PC-3 (cell line): ENCODE data around the gene TSPO. TPM values are rescaled to one million over a fixed set of nuclear protein-coding genes. Genes with fewer than 3 reads are reported as not detected.

Experiments
- ATAC-seq: fragments of 200-7000 bp; cut with Tn5 transposase; 2 replicates; pipeline ENCODE4 v1.9.1; 2020; ENCODE audit warnings: mild to moderate bottlenecking, moderate library complexity
- BruUV-seq: library from RNA; stranded (reverse); fragments of 400-500 nt; replicated peaks from 2 replicates; lab custom pipeline; 2021; lab: Mats Ljungman, UMichigan
- CTCF ChIA-PET: fragments of 300-600 bp; sonication (Branson Sonifier 250); formaldehyde crosslinking; loops from one replicate; lab custom pipeline; 2022; ENCODE audit warnings: antibody characterized with exemption; lab: Charles Lee
- POLR2A ChIA-PET: fragments of 300-600 bp; sonication (Branson Sonifier 250); formaldehyde crosslinking; loops from one replicate; lab custom pipeline; 2022; ENCODE audit warnings: antibody characterized with exemption; ENCODE audit not compliant: unreplicated experiment; lab: Charles Lee
- DNase-seq: peaks from one replicate; pipeline ENCODE4 v3.0.0-alpha.2; 2015
- H2AFZ ChIP-seq: fragments of 300-600 bp; sonication (generic); 2 replicates; pipeline ENCODE4 v1.6.0; 2016; ENCODE audit warnings: antibody characterized with exemption, low read length
- H3F3A ChIP-seq: fragments of 300-600 bp; sonication (generic); one replicate; pipeline ENCODE4 v1.6.0; 2017; ENCODE audit warnings: antibody characterized with exemption, low read length, control low read depth, mild to moderate bottlenecking; ENCODE audit not compliant: unreplicated experiment
- H3K27ac ChIP-seq: fragments of 300-600 bp; sonication (generic); 2 replicates; pipeline ENCODE4 v1.5.1; 2016; ENCODE audit warnings: mild to moderate bottlenecking, low read length
- H3K27me3 ChIP-seq: fragments of 300-600 bp; sonication (generic); 2 replicates; pipeline ENCODE4 v1.6.1; 2016; ENCODE audit warnings: low read length, mixed read lengths
- H3K36me3 ChIP-seq: fragments of 300-600 bp; sonication (generic); 2 replicates; pipeline ENCODE4 v1.6.1; 2016; ENCODE audit warnings: low read depth, mixed run types, low read length, mixed read lengths
- H3K4me1 ChIP-seq: fragments of 300-600 bp; sonication (generic); 2 replicates; pipeline ENCODE4 v1.5.1; 2016; ENCODE audit warnings: low read length; ENCODE audit not compliant: insufficient read depth
- H3K4me2 ChIP-seq: fragments of 300-600 bp; sonication (generic); 2 replicates; pipeline ENCODE4 v1.6.0; 2016; ENCODE audit warnings: low read length
- H3K4me3 ChIP-seq: fragments of 300-600 bp; sonication (generic); 2 replicates; pipeline ENCODE4 v1.5.1; 2016; ENCODE audit warnings: mild to moderate bottlenecking, low read length, mixed read lengths
- H3K79me2 ChIP-seq: fragments of 300-600 bp; sonication (generic); 2 replicates; pipeline ENCODE4 v1.6.1; 2017; ENCODE audit warnings: low read length, mixed read lengths
- H3K9ac ChIP-seq: fragments of 300-600 bp; sonication (generic); 2 replicates; pipeline ENCODE4 v1.6.0; 2016; ENCODE audit warnings: mild to moderate bottlenecking, low read length
- H3K9me2 ChIP-seq: fragments of 300-600 bp; sonication (generic); replicated peaks from 2 replicates; pipeline ENCODE4 v1.6.1; 2016; ENCODE audit warnings: mixed run types, low read length, mixed read lengths
- H3K9me3 ChIP-seq: fragments of 300-600 bp; sonication (generic); 2 replicates; pipeline ENCODE4 v1.6.1; 2016; ENCODE audit warnings: low read length, mixed read lengths
- H4K20me1 ChIP-seq: fragments of 300-600 bp; sonication (generic); 2 replicates; pipeline ENCODE4 v1.6.1; 2016; ENCODE audit warnings: low read length, mixed read lengths
- EZH2 ChIP-seq: fragments of 300-600 bp; sonication (generic); IDR thresholded peaks from one replicate; pipeline ENCODE4 v1.6.1; 2017; ENCODE audit warnings: antibody characterized with exemption, mild to moderate bottlenecking, low read length; ENCODE audit not compliant: unreplicated experiment
- EZH2phosphoT487 ChIP-seq: fragments of 300-600 bp; sonication (generic); IDR thresholded peaks from 2 replicates; pipeline ENCODE4 v1.6.1; 2018; ENCODE audit warnings: mild to moderate bottlenecking, antibody characterized with exemption, low read length, borderline replicate concordance
- intact Hi-C: fragments of 100-400 bp; cut with micrococcal nuclease; formaldehyde crosslinking; loops from 2 replicates; pipeline ENCODE4 v1.9.0; 2023
- total RNA-seq: library from RNA; depleted of rRNA; stranded (reverse); fragments of >200 nt; gene quantifications from 2 replicates; pipeline ENCODE4 v1.2.3, GENCODE V29; 2014
- TF ChIP-seq, protein P1 (sequence below): fragments of 300-600 bp; sonication (generic); conservative IDR thresholded peaks from 2 replicates; pipeline ENCODE4 v1.5.1; 2017; ENCODE audit warnings: antibody characterized with exemption, low read depth, mild to moderate bottlenecking, low read length

Gene TSPO
- total RNA-seq, 1 experiment from 2014 or later, result 349 TPM

- intact Hi-C loops, result no loop called here
- BruUV-seq, result no TSS peak
Measured at GRCh38 chr22:43183496-43184277, 32.3 kb downstream of the TSPO start.

DNA sequence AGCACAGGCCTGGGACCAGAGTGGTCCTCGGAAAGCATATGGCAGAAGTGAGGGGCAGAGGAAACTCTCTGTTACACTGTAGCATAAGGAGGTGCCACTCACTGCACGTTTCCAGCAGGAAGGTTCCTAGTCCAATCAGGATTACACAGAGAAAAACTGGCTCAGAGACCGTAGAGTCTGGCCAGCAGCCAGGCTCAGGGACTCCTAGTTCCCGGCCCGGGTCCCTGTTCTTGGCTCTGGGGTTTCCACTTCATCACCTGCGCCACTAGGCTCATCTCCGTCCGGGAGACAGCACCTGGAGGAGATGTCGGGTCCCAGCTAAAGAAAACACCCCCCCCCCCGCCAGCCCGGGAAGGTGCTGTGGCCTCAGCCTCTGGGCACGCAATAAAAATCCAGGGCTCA is 34.5 kb downstream of the TSPO start:
- TF ChIP-seq EZH2 (no peak), EZH2phosphoT487 (no peak)
- TF ChIP-seq, protein P1, sequence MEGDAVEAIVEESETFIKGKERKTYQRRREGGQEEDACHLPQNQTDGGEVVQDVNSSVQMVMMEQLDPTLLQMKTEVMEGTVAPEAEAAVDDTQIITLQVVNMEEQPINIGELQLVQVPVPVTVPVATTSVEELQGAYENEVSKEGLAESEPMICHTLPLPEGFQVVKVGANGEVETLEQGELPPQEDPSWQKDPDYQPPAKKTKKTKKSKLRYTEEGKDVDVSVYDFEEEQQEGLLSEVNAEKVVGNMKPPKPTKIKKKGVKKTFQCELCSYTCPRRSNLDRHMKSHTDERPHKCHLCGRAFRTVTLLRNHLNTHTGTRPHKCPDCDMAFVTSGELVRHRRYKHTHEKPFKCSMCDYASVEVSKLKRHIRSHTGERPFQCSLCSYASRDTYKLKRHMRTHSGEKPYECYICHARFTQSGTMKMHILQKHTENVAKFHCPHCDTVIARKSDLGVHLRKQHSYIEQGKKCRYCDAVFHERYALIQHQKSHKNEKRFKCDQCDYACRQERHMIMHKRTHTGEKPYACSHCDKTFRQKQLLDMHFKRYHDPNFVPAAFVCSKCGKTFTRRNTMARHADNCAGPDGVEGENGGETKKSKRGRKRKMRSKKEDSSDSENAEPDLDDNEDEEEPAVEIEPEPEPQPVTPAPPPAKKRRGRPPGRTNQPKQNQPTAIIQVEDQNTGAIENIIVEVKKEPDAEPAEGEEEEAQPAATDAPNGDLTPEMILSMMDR, result no peak
- H3K4me3 ChIP-seq, result peak overlapping the region; percentile 82
- H3K4me1 ChIP-seq, result peaks cover 24% of the 10 kb centered on the region
- BruUV-seq, result no TSS peak
- no peaks in the 10 kb centered on the region for H3K36me3 ChIP-seq
- H2AFZ ChIP-seq, result peak overlapping the region; percentile 25; the same call in 1 of the 2 replicates
- H3K9me2 ChIP-seq, result no peaks in the 10 kb centered on the region
- ChIA-PET POLR2A (no interaction called here), CTCF (no interaction called here)
- H3K27me3 ChIP-seq, result no peaks in the 10 kb centered on the region
- peak overlapping the region; percentile 89 for H3K4me2 ChIP-seq
- H3K9ac ChIP-seq, result peak overlapping the region; percentile 85
- peak; percentile 12 for ATAC-seq
- H3K9me3 ChIP-seq, result no peaks in the 10 kb centered on the region
- no peaks in the 10 kb centered on the region for H4K20me1 ChIP-seq
- peak; percentile 24 for DNase-seq
- peaks cover 3% of the 10 kb centered on the region for H3F3A ChIP-seq
- intact Hi-C loops, result no loop called here
- H3K79me2 ChIP-seq, result peaks cover 37% of the 10 kb centered on the region
- H3K27ac ChIP-seq, result no peak overlapping the region

More at GRCh38 chr22:43183496-43184277, 32.3 kb downstream of the TSPO start:
- Histone ChIP-seq H3K79me2 (peaks cover 37% of the 10 kb centered on the region), H3K9me3 (no peaks in the 10 kb centered on the region), H3K4me2 (no peak overlapping the region), H2AFZ (no peak overlapping the region), H3K27me3 (no peaks in the 10 kb centered on the region), H3K27ac (peak overlapping the region; percentile 34; the same call in 1 of the 2 replicates), H3K9me2 (no peaks in the 10 kb centered on the region), H3K9ac (no peak overlapping the region), H3F3A (peaks cover 3% of the 10 kb centered on the region), H4K20me1 (no peaks in the 10 kb centered on the region), H3K4me3 (no peak overlapping the region), H3K36me3 (no peaks in the 10 kb centered on the region), H3K4me1 (peaks cover 24% of the 10 kb centered on the region)
- ChIA-PET CTCF (no interaction called here), POLR2A (no interaction called here)
- ATAC-seq (no peak), DNase-seq (no peak)
- TF ChIP-seq, protein P1, result no peak
- TF ChIP-seq EZH2phosphoT487 (no peak), EZH2 (no peak)
